H9 (cell line): ENCODE data around the gene TFF3. TPM values are rescaled to one million over a fixed set of nuclear protein-coding genes. Genes with fewer than 3 reads are reported as not detected.

Experiments
- DNase-seq: peaks from one replicate; pipeline ENCODE4 v3.0.0-alpha.2; 2017
- H2AFZ ChIP-seq: one replicate; pipeline ENCODE4 v1.6.1; 2013; ENCODE audit warnings: mild to moderate bottlenecking, low read length, control low read depth, moderate library complexity
- H2AK5ac ChIP-seq: 2 replicates; pipeline ENCODE4 v1.6.1; 2013; ENCODE audit warnings: low read length, control low read depth, mixed read lengths; ENCODE audit not compliant: insufficient read length
- H2BK120ac ChIP-seq: one replicate; pipeline ENCODE4 v1.6.1; 2013; ENCODE audit warnings: low read depth, mild to moderate bottlenecking, low read length, control low read depth, inconsistent platforms; ENCODE audit not compliant: poor library complexity, severe bottlenecking
- H2BK12ac ChIP-seq: 2 replicates; pipeline ENCODE4 v1.6.1; 2013; ENCODE audit warnings: low read length, control low read depth, mixed read lengths, low read depth; ENCODE audit not compliant: insufficient read length
- H2BK15ac ChIP-seq: 2 replicates; pipeline ENCODE4 v1.6.1; 2013; ENCODE audit warnings: low read depth, low read length, control low read depth
- H2BK20ac ChIP-seq: one replicate; pipeline ENCODE4 v1.6.1; 2013; ENCODE audit warnings: low read depth, mild to moderate bottlenecking, low read length, control low read depth, inconsistent platforms; ENCODE audit not compliant: poor library complexity, severe bottlenecking
- H2BK5ac ChIP-seq: 2 replicates; pipeline ENCODE4 v1.6.1; 2013; ENCODE audit warnings: low read length, control low read depth, mixed read lengths; ENCODE audit not compliant: insufficient read length
- H3K14ac ChIP-seq: 2 replicates; pipeline ENCODE4 v1.6.1; 2013; ENCODE audit warnings: low read length, control low read depth; ENCODE audit not compliant: insufficient read depth
- H3K18ac ChIP-seq: 2 replicates; pipeline ENCODE4 v1.6.1; 2013; ENCODE audit warnings: low read depth, mild to moderate bottlenecking, mixed read lengths, low read length, control low read depth; ENCODE audit not compliant: insufficient read length
- H3K23ac ChIP-seq: 2 replicates; pipeline ENCODE4 v1.6.1; 2013; ENCODE audit warnings: low read length, control low read depth, mixed read lengths, low read depth; ENCODE audit not compliant: insufficient read length
- H3K23me2 ChIP-seq: 2 replicates; pipeline ENCODE4 v1.6.1; 2013; ENCODE audit warnings: low read depth, mild to moderate bottlenecking, mixed read lengths, low read length, control low read depth; ENCODE audit not compliant: insufficient read length, poor library complexity, severe bottlenecking
- H3K27ac ChIP-seq: 2 replicates; pipeline ENCODE4 v1.5.1; 2013; ENCODE audit warnings: low read length, control low read depth, mixed read lengths, low read depth; ENCODE audit not compliant: insufficient read length
- H3K27me3 ChIP-seq: 2 replicates; pipeline ENCODE4 v1.6.1; 2013; ENCODE audit warnings: low read length, control low read depth, inconsistent platforms; ENCODE audit not compliant: insufficient read depth
- H3K4ac ChIP-seq: 2 replicates; pipeline ENCODE4 v1.6.1; 2013; ENCODE audit warnings: low read depth, mild to moderate bottlenecking, control low read depth, inconsistent platforms, low read length, moderate library complexity
- H3K4me1 ChIP-seq: 2 replicates; pipeline ENCODE4 v1.6.1; 2013; ENCODE audit warnings: low read length, control low read depth, inconsistent platforms; ENCODE audit not compliant: insufficient read depth
- H3K4me2 ChIP-seq: 2 replicates; pipeline ENCODE4 v1.6.1; 2013; ENCODE audit warnings: low read length, control low read depth, mixed read lengths; ENCODE audit not compliant: insufficient read length, insufficient read depth
- H3K56ac ChIP-seq: 2 replicates; pipeline ENCODE4 v1.6.1; 2013; ENCODE audit warnings: low read depth, mild to moderate bottlenecking, mixed read lengths, low read length, control low read depth; ENCODE audit not compliant: insufficient read length
- H3K79me1 ChIP-seq: 2 replicates; pipeline ENCODE4 v1.6.1; 2013; ENCODE audit warnings: low read depth, mild to moderate bottlenecking, moderate library complexity, low read length, control low read depth, inconsistent platforms; ENCODE audit not compliant: insufficient read depth, poor library complexity, severe bottlenecking
- H3K79me2 ChIP-seq: 2 replicates; pipeline ENCODE4 v1.6.1; 2013; ENCODE audit warnings: low read length, control low read depth, inconsistent platforms; ENCODE audit not compliant: insufficient read depth
- H3K9ac ChIP-seq: 2 replicates; pipeline ENCODE4 v1.6.1; 2013; ENCODE audit warnings: low read length, control low read depth, mixed read lengths; ENCODE audit not compliant: insufficient read length; ENCODE audit errors: extremely low read depth
- H3K9me3 ChIP-seq: one replicate; pipeline ENCODE4 v1.6.1; 2013; ENCODE audit warnings: low read depth, low read length, inconsistent platforms; ENCODE audit not compliant: control insufficient read depth
- H3T11ph ChIP-seq: one replicate; pipeline ENCODE4 v1.6.1; 2013; ENCODE audit warnings: mild to moderate bottlenecking, low read length, control low read depth, inconsistent platforms
- H4K20me1 ChIP-seq: one replicate; pipeline ENCODE4 v1.6.1; 2013; ENCODE audit not compliant: control insufficient read depth, insufficient read length, insufficient read depth
- H4K5ac ChIP-seq: 2 replicates; pipeline ENCODE4 v1.6.1; 2013; ENCODE audit warnings: low read depth, mild to moderate bottlenecking, mixed read lengths, low read length, control low read depth; ENCODE audit not compliant: insufficient read length
- H4K8ac ChIP-seq: replicated peaks from 2 replicates; pipeline ENCODE4 v1.6.1; 2013; ENCODE audit warnings: low read length, control low read depth, mixed read lengths, low read depth; ENCODE audit not compliant: insufficient read length
- H4K91ac ChIP-seq: 2 replicates; pipeline ENCODE4 v1.6.1; 2013; ENCODE audit warnings: low read depth, mild to moderate bottlenecking, moderate library complexity, mixed read lengths, low read length, control low read depth; ENCODE audit not compliant: insufficient read length
- H3K27ac Mint-ChIP-seq, 3 experiments: 2 replicates in 2 of 3; 3 replicates in 1 of 3; pipeline ENCODE4 v1.8.0; 2020 to 2021; ENCODE audit warnings: mixed read lengths in 3 of 3, mild to moderate bottlenecking in 1 of 3, moderate library complexity in 1 of 3
- H3K27me3 Mint-ChIP-seq: 2 replicates; pipeline ENCODE4 v1.8.0; 2021; ENCODE audit warnings: low read depth, mild to moderate bottlenecking, moderate library complexity, mixed read lengths
- H3K36me3 Mint-ChIP-seq, 3 experiments: 2 replicates in 2 of 3; 3 replicates in 1 of 3; pipeline ENCODE4 v1.8.0; 2020 to 2021; ENCODE audit warnings: low read depth in 3 of 3, mixed read lengths in 3 of 3; ENCODE audit not compliant: insufficient read depth in 1 of 3
- H3K4me1 Mint-ChIP-seq, 2 experiments: 2 replicates each; pipeline ENCODE4 v1.8.0; 2020; ENCODE audit warnings: mixed read lengths in 2 of 2
- H3K4me3 Mint-ChIP-seq, 2 experiments: 2 replicates in 1 of 2; 3 replicates in 1 of 2; pipeline ENCODE4 v1.8.0; 2020 to 2021; ENCODE audit warnings: mild to moderate bottlenecking in 2 of 2, mixed read lengths in 2 of 2, moderate library complexity in 1 of 2
- H3K9me3 Mint-ChIP-seq, 2 experiments: 2 replicates in 1 of 2; 3 replicates in 1 of 2; pipeline ENCODE4 v1.8.0; 2020; ENCODE audit warnings: mild to moderate bottlenecking in 2 of 2, mixed read lengths in 2 of 2, moderate library complexity in 1 of 2
- CTCF ChIP-seq: fragments of 200-600 bp; sonication (generic); conservative IDR thresholded peaks from 3 replicates; pipeline ENCODE4 v1.8.0; 2021; ENCODE audit warnings: antibody characterized with exemption, mild to moderate bottlenecking
- WGBS: extraction: QIAGEN DNeasy Blood & Tissue Kit; methylation state at CpG from one replicate; pipeline ENCODE4 v1.1.7; 2013; ENCODE audit warnings: missing lambda C conversion rate, low lambda C conversion rate, mixed read lengths; ENCODE audit not compliant: insufficient read length; ENCODE audit errors: extremely low coverage; 5-methylcytosine and 5-hydroxymethylcytosine counted together
- total RNA-seq: library from RNA; stranded (reverse); gene quantifications from 2 replicates; pipeline ENCODE4 v1.2.1, GENCODE V29; 2021

Gene TFF3
- total RNA-seq, 1 experiment from 2014 or later, result 1.5 TPM

GRCh38 chr21:42262831-42263231 lies 52.4 kb downstream of the TFF3 start:
- Histone ChIP-seq H3K23me2 (no peaks in the 10 kb centered on the region), H3K4ac (no peak overlapping the region), H2BK12ac (no peak overlapping the region), H3K23ac (no peak overlapping the region), H2AK5ac (no peak overlapping the region), H2BK20ac (no peak overlapping the region), H3K4me2 (no peak overlapping the region), H3K18ac (no peak overlapping the region), H3K9me3 (no peaks in the 10 kb centered on the region), H4K91ac (no peak overlapping the region), H2BK120ac (no peak overlapping the region), H4K8ac (no peak overlapping the region), H2BK15ac (no peak overlapping the region), H2BK5ac (no peak overlapping the region), H3K27ac (no peak overlapping the region), H3T11ph (no peak overlapping the region), H4K5ac (no peak overlapping the region), H3K4me1 (peaks cover 2% of the 10 kb centered on the region; the same call in 1 of the 2 replicates), H3K9ac (no peak overlapping the region), H2AFZ (no peak overlapping the region), H3K14ac (no peak overlapping the region), H3K56ac (no peak overlapping the region), H3K79me1 (no peaks in the 10 kb centered on the region), H3K79me2 (no peaks in the 10 kb centered on the region), H3K27me3 (no peaks in the 10 kb centered on the region), H4K20me1 (no peaks in the 10 kb centered on the region)
- no peaks in the 10 kb centered on the region; a peak in 1 of 5 replicates for H3K9me3 Mint-ChIP-seq
- no peaks in the 10 kb centered on the region for H3K36me3 Mint-ChIP-seq
- H3K4me1 Mint-ChIP-seq, result peaks cover 25 to 43% of the 10 kb centered on the region in 2 experiments
- H3K27ac Mint-ChIP-seq, result no peak overlapping the region
- DNase-seq, result no peak
- no CpG with 5 or more reads among the region's 11 CpGs for WGBS
- peaks cover 3% of the 10 kb centered on the region for H3K27me3 Mint-ChIP-seq
- no peak overlapping the region for H3K4me3 Mint-ChIP-seq
- TF ChIP-seq CTCF, result no peak
